GM19240 (cell line): ENCODE results near the gene SPIRE1.
"Not testable (repeated sequence)": the region's sequence is repeated elsewhere in the genome, so short reads cannot be mapped to it uniquely, and the experiment has no call there.

Source experiments
- DNase-seq: peaks from one replicate; pipeline ENCODE4 v3.0.0; 2011; ENCODE audit warnings: low spot score; ENCODE audit not compliant: insufficient read length

Gene SPIRE1

GRCh38 chr18:12554796-12555388 lies 103.0 kb downstream of the SPIRE1 start:
- DNase-seq: no peak

DNA sequence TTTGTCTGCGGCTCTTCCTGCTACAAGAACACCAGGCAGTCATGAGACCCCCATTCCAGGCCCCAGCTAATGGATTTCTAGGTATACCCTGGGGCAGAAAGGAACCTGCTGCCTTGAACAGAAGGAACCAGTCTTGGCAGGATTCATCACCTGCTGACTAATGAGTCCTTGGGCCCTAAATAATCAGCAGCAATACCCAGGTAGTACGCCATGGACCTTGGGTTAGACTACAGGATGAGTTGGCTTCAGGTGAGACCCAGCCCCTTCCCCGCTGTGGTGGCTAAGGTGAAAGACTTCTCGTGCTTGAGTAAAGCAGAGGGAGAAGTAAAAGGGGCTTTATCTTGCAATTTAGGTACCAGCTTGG lies 105.0 kb downstream of the SPIRE1 start:
- no peak for DNase-seq

DNA sequence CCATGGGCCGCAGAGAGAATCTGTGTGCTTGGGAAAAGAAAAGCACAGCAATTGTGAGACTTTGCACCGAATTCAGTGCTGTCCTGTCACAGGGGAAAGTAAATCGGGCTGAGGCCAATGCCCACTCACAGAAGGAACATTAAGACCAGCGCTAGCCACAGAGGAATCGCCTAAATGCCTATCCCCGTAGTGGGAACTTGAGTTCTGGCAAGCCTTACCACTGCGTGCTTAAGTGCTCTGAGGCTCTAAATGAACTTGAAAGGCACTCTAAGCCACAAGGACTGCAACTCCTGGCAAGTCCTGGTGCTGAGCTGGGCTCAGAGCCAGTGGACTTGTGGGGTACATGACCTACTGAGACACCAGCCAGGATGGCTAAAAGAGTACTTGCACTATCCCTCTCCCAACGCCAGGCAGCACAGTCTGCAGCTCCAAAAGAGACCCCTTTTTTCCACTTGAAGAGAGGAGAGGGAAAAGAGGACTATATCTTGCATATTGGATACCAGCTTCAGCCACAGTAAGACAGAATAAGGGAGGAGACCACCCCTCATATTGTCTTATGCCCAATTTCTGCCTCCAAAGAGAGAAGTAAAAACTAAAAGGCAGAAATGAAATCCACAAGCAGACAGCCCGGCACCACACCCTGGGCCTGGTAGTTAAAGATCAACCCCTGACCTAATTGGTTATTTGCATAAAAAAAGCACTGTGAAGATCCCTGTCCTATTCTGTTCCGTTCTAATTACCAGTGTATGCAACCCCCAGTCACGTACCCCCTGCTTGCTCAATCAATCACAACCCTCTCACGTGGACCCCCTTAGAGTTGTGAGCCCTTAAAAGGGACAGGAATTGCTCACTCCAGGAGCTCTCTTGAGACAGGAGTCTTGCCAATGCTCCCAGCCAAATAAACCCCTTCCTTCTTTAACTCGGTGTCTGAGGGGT lies 105.7 kb downstream of the SPIRE1 start:
- DNase-seq: not testable (repeated sequence)

GRCh38 chr18:12551466-12551865 lies 106.4 kb downstream of the SPIRE1 start:
- DNase-seq: not testable (repeated sequence)

DNA sequence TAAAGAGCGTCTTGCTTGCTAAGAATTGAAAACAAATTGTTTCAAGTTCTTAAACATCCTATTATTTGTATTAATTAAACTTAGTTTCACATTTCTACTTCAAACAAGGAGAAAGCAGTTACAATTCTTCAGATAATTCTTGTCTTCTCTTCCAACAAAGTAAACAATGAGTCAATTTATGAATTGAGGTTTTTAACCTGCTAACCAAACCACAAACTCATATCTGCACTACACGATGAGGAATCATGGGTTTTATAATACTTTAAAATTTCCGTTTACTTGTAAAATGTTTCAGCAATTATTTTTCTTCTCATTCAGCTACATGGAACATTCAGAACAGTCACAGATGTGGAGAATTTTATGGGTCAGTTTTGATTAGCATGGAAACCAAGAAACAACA lies 114.2 kb downstream of the SPIRE1 start:
- DNase-seq: no peak

GRCh38 chr18:12540751-12541150 lies 117.2 kb downstream of the SPIRE1 start:
- no peak for DNase-seq

DNA sequence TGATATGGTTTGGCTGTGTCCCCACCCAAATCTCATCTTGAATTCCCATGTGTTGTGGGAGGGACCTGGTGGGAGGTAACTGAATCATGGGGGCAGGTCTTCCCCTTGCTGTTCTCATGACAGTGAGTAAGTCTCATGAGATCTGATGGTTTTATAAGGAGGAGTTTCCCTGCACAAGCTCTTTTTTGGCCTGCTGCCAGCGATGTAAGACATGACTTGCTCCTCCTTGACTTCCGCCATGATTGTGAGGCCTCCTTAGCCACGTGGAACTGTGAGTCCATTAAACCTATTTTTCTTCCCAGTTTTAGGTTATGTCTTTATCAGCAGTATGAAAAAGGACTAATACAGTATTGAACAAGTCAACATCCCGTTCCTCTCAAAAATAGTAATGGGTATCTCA lies 118.7 kb downstream of the SPIRE1 start:
- not testable (repeated sequence) for DNase-seq

DNA sequence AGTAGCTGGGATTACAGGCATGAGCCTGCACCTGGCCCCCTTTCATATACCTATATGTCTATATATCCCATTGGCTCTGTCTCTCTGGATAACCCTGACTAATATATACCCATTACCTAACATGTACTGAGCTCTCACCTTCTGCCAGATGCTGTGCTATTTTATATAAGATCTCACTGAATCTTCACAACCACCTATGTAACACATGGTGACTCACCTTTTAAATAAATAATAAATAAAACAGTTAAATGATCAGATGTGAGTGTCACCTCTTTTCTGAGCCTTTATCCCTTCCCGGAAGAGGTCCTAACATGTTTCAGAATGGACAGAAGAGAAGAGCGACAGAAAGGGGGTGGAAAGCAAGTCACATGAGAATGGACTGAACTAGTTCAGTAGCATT lies 123.1 kb downstream of the SPIRE1 start:
- DNase-seq: no peak

DNA sequence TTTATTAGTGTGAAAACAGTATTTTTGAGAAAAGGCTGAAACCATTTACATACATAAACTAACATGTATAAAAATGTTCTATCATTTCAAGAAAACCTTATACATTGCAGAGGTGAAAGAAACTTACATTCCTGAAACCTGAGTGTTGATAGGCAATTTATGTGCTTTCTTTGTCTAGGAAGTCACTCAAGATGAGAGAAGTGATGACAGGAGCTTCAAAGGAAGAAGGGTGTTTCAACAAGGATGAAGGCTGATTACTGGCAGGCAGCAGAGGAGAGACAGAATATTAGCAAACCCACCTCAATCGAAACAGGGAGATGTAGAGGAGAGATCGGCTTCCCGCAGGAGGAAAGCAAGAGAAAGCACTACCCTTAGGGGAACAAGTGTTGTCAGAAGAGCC lies 125.2 kb downstream of the SPIRE1 start:
- DNase-seq: no peak

- DNase-seq: no peak
Measured at GRCh38 chr18:12531749-12532148, 126.2 kb downstream of the SPIRE1 start.

GRCh38 chr18:12520442-12520992 lies 137.4 kb downstream of the SPIRE1 start:
- no peak for DNase-seq

DNA sequence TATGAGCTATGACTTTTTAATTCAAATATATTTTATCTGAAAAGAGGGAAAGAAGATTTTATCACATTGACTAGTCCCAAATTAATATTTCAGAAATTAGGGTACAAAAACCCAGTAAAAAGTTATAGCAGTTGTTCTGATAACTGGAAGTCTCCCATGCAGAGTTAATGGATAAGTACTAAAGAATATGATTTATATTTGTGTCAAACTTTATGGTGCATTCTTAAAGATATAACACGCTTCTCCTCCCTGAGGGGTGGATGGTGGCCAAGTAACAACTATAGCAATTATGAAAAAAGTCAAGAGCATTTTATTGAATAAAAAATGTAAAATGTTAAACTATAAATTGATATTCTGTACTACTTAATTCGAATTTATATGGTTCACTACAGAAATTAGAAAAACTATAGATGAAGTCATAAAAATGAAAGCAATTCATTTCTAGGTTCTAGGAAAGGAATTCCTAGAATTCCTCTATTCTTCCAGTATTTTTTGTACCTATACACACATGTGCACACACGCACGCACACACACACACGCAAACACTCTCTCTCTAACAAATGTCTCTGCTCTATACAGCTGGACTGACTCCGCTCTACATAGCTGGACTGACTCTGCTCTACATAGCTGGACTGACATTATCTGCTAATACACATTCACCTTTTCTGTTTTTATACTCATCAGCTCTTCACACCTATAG lies 138.9 kb downstream of the SPIRE1 start:
- no peak for DNase-seq

- no peak for DNase-seq
Measured at GRCh38 chr18:12518326-12518725, 139.6 kb downstream of the SPIRE1 start.

DNA sequence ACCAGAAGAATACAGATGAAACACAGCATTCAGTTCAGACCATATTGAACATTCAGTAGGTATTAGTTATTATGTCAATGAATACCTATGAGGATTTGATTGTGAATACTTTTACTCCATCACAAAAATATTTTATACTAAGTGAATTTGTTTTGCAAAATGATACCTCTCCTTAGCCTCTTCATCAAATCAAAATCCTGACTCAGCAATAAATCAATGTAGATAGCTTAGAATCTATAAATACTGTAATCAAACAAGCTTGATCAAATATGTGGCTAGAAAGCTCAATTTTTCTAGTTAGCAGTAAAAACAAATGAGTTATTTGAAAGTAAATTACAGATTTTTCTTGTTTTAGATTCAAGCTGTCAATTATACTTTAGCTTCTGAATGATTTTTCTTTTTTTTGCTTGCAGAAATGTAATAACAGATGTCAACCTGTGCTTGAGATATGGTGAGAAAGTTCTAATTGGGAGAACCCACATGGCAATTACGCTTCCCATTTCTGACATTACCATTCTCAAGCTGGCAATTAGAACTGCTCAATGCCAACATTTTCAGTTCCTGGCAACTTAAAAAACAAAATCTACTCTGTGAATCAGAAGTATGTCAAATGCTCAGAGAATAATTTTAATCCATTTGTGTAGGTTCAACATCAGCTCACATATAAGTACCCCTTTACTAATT lies 140.6 kb downstream of the SPIRE1 start:
- no peak for DNase-seq

GRCh38 chr18:12516049-12516630 lies 141.8 kb downstream of the SPIRE1 start:
- no peak for DNase-seq

- DNase-seq: no peak
Measured at GRCh38 chr18:12515550-12515949, 142.4 kb downstream of the SPIRE1 start.

DNA sequence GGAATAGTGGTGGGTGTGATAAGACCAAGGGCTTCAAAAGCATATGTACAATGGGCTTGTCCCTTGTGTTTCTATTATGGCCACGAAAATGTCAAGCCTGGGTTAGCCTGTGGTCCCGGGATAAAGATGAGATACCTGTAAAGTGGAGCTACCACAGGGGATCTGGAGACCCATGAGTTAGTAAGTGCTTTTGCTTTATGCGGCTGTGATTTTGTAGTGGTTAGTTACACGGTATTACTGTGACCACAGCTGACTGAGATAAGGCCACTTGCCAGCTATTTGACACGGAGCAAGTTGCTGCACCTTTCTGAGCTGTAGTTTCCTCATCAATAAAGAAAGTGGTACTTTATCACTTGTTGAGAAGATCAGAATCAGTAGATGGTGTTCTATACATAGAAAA lies 150.9 kb downstream of the SPIRE1 start:
- DNase-seq: no peak

GRCh38 chr18:12500986-12501385 lies 156.9 kb downstream of the SPIRE1 start:
- no peak for DNase-seq

GRCh38 chr18:12497839-12498238 lies 160.1 kb downstream of the SPIRE1 start:
- DNase-seq: no peak

GRCh38 chr18:12497296-12497695 lies 160.6 kb downstream of the SPIRE1 start:
- DNase-seq: no peak

GRCh38 chr18:12492907-12493306 lies 165.0 kb downstream of the SPIRE1 start:
- no peak for DNase-seq
